Measurements from ENCODE around the gene OBP2B. TPM values are rescaled to one million over a fixed set of nuclear protein-coding genes. Genes with fewer than 3 reads are reported as not detected.
A peak's percentile ranks its signal among the peaks of the same experiment; 100 is the strongest.

OBP2B gene
- total RNA-seq, 1 donor from 2014 or later: not detected

DNA sequence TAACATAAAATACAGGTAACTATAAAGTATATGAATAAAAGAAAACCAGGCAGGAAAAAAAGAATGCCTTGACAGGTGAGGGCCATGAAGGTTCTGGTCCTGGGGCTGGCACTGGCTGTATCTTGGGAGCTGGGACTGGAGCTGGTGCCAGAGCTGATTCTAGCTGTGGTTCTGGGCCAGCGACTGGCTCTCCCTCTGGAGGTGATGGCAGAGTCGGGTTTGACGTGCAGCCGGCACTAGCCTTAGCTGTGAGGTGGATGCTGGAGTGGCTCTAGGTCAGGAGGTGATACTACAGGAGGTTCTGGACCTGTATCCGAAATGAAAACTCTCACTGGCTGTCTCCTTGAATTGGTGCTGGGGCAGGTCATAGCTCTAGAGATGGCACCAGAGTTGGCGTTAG, 22.3 kb downstream of the OBP2B start:
- peak; percentile 43 for DNase-seq
- no peak for ATAC-seq
- H3K4me3 ChIP-seq: no peak overlapping the region
- peaks cover 19% of the 10 kb centered on the region for H3K27me3 ChIP-seq
- H3K4me1 ChIP-seq: peaks cover 5% of the 10 kb centered on the region
- no peaks in the 10 kb centered on the region for H3K9me3 ChIP-seq
- no peaks in the 10 kb centered on the region for H3K36me3 ChIP-seq
- TF ChIP-seq, protein P1, sequence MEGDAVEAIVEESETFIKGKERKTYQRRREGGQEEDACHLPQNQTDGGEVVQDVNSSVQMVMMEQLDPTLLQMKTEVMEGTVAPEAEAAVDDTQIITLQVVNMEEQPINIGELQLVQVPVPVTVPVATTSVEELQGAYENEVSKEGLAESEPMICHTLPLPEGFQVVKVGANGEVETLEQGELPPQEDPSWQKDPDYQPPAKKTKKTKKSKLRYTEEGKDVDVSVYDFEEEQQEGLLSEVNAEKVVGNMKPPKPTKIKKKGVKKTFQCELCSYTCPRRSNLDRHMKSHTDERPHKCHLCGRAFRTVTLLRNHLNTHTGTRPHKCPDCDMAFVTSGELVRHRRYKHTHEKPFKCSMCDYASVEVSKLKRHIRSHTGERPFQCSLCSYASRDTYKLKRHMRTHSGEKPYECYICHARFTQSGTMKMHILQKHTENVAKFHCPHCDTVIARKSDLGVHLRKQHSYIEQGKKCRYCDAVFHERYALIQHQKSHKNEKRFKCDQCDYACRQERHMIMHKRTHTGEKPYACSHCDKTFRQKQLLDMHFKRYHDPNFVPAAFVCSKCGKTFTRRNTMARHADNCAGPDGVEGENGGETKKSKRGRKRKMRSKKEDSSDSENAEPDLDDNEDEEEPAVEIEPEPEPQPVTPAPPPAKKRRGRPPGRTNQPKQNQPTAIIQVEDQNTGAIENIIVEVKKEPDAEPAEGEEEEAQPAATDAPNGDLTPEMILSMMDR (IDR thresholded peaks at IDR 0.05): no peak
- intact Hi-C loops (cut with DNase I): loop anchor here (10.0 kb wide), 2 partner anchors 148 to 298 kb away; partner anchors contain the start of gene SURF6
- H3K27ac ChIP-seq: no peak overlapping the region

DNA sequence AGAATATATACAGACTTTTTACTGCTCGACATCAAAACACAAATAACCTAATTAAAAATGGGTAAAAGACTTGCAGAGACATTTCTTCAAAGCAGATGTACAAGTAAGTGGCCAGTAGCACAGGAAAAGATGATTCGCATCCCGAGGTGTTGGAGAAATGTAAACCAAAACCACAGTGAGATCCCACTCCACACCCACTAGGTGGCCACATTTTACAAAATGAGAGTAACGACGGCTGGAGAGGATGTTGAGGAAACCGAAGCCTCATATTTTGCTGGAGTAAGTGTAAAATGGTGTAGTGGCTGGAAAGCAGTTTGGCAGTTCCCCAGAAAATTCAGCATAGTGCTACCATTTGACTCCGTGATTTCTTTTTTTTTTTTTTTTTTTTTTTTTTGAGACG, 24.1 kb downstream of the OBP2B start:
- TF ChIP-seq, protein P1 (IDR thresholded peaks at IDR 0.05): peak; percentile 56
- Histone ChIP-seq H3K27me3 (peaks cover 19% of the 10 kb centered on the region), H3K4me1 (peaks cover 5% of the 10 kb centered on the region), H3K27ac (no peak overlapping the region), H3K9me3 (no peaks in the 10 kb centered on the region), H3K4me3 (no peak overlapping the region), H3K36me3 (no peaks in the 10 kb centered on the region)
- intact Hi-C loops (cut with DNase I): loop anchor here (10.0 kb wide), 2 partner anchors 150 to 300 kb away; partner anchors contain the start of gene SURF6
- no peak for DNase-seq
- ATAC-seq: peak; percentile 75

DNA sequence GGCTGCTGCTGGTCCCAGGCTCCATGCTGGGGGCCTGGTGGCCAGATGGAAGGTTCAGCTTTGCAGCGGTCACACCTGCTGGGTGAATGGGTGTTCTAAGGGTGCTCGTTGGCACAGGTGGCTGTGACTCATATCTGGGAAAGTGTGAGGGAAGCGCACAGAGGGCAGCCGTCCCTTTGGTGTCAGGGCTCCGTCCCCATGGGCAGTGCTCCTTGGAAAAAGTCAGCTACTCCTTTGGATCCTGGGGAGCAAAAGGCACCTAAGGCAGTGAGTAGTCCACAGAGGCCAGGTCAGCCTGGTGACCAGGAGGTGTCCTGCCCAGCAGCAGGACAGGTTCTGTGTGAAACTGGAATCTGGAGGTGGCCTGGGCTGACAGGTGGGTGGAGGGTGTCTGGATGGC, 26.9 kb downstream of the OBP2B start:
- H3K27ac ChIP-seq: no peak overlapping the region
- ATAC-seq (no peak), DNase-seq (no peak)
- peaks cover 5% of the 10 kb centered on the region for H3K4me1 ChIP-seq
- TF ChIP-seq, protein P1 (IDR thresholded peaks at IDR 0.05): no peak
- intact Hi-C loops (cut with DNase I): loop anchor here (10.0 kb wide), 2 partner anchors 153 to 303 kb away; partner anchors contain the start of gene SURF6
- no peaks in the 10 kb centered on the region for H3K9me3 ChIP-seq
- peaks cover 19% of the 10 kb centered on the region for H3K27me3 ChIP-seq
- H3K36me3 ChIP-seq: no peaks in the 10 kb centered on the region
- H3K4me3 ChIP-seq: no peak overlapping the region

DNA sequence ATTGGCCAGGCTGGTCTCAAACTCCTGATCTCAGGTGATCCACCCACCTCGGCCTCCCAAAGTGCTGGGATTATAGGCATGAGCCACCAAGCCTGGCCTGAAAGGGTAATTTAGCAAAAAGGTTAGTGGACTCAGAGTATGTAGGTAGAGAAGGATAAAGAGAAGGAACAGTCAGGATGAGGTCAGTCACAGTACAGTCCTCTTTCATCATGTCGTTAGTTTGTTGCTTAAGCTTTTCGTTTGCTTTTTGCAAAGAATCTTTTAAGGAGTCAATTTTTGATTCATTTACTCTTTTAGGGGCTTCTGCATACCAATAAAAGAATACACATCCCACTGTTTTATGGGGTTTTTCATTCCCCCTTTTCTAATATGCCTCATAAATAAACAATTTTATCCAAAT, 27.5 kb downstream of the OBP2B start:
- DNase-seq: no peak
- Histone ChIP-seq H3K36me3 (no peaks in the 10 kb centered on the region), H3K9me3 (no peaks in the 10 kb centered on the region), H3K4me1 (peaks cover 5% of the 10 kb centered on the region), H3K4me3 (no peak overlapping the region), H3K27ac (no peak overlapping the region), H3K27me3 (peaks cover 19% of the 10 kb centered on the region)
- intact Hi-C loops (cut with DNase I): loop anchor here (10.0 kb wide), 2 partner anchors 153 to 303 kb away; partner anchors contain the start of gene SURF6
- TF ChIP-seq, protein P1 (IDR thresholded peaks at IDR 0.05): no peak
- ATAC-seq: no peak

DNA sequence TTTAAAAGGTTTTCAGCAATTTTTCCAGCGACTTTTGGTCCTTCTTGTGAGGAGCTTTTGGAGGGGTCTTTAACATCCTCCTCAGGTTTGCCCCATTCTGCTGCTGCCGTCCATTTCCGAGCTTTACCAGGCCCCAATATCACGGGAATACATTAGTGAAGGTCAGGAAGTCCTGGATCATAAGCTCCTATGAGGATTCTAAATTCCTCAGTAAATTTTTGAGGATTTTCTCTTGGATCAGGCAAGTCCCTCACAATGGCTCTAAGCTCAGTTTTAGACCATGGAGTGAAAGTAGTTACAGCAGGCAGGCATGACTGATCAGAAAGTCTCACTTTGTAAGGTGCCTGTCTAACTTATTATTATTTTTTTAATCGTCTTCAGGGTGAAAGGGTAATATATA, 28.1 kb downstream of the OBP2B start:
- no peak for ATAC-seq
- H3K36me3 ChIP-seq: no peaks in the 10 kb centered on the region
- intact Hi-C loops (cut with DNase I): loop anchor here (10.0 kb wide), 2 partner anchors 154 to 304 kb away; partner anchors contain the start of gene SURF6

More for the DNA sequence above, 28.1 kb downstream of the OBP2B start:
- H3K27ac ChIP-seq: no peak overlapping the region
- H3K27me3 ChIP-seq: peaks cover 19% of the 10 kb centered on the region
- TF ChIP-seq, protein P1 (IDR thresholded peaks at IDR 0.05): no peak
- H3K4me3 ChIP-seq: no peak overlapping the region
- H3K4me1 ChIP-seq: peaks cover 2% of the 10 kb centered on the region
- no peaks in the 10 kb centered on the region for H3K9me3 ChIP-seq
- DNase-seq: no peak

All from upper lobe of right lung (tissue), 1 donor.